ENCODE data around the gene SLIT3.

Gene SLIT3

DNA sequence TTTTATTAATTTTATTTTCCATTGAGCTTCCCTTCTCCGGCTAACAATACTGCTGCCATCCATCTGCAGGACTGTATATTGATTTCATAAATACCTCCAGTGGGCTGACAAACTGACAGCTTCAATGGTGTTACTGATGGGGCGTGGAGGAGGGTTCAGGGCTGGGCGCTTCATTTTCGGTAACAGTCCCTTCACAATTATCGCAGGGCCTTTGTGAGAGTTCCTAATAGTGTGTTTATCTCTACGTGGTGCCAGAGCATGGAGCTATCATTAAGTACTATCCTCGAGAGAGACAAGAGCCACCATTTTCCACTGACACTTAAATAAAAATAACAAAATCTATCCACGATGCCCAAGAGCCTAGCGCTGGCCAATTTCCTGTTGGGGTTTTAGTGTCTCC is 414.8 kb downstream of the SLIT3 start:
- no peaks in the 10 kb centered on the region for H3K36me3 ChIP-seq (ENCODE audit: low read length)
- no peaks in the 10 kb centered on the region for H3K27me3 ChIP-seq (ENCODE audit: low read length)
- H2AFZ ChIP-seq (ENCODE audit: low read depth, low read length, severe bottlenecking) = no peak overlapping the region
- H3K27ac ChIP-seq (ENCODE audit: low read depth, low read length) = no peak overlapping the region
- no peak overlapping the region for H3K9ac ChIP-seq (ENCODE audit: low read length)
- H3K4me2 ChIP-seq (ENCODE audit: low read depth, low read length, poor library complexity, severe bottlenecking) = no peak overlapping the region
- no peaks in the 10 kb centered on the region for H3K79me2 ChIP-seq (ENCODE audit: insufficient read depth, low read length)
- no peaks in the 10 kb centered on the region for H3F3A ChIP-seq (ENCODE audit: insufficient read depth)
- H4K20me1 ChIP-seq (ENCODE audit: low read depth, low read length) = no peaks in the 10 kb centered on the region
- TF ChIP-seq, protein P1, sequence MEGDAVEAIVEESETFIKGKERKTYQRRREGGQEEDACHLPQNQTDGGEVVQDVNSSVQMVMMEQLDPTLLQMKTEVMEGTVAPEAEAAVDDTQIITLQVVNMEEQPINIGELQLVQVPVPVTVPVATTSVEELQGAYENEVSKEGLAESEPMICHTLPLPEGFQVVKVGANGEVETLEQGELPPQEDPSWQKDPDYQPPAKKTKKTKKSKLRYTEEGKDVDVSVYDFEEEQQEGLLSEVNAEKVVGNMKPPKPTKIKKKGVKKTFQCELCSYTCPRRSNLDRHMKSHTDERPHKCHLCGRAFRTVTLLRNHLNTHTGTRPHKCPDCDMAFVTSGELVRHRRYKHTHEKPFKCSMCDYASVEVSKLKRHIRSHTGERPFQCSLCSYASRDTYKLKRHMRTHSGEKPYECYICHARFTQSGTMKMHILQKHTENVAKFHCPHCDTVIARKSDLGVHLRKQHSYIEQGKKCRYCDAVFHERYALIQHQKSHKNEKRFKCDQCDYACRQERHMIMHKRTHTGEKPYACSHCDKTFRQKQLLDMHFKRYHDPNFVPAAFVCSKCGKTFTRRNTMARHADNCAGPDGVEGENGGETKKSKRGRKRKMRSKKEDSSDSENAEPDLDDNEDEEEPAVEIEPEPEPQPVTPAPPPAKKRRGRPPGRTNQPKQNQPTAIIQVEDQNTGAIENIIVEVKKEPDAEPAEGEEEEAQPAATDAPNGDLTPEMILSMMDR (IDR thresholded peaks at IDR 0.05; ENCODE audit: insufficient read depth, low read length, poor library complexity, severe bottlenecking) = no peak
- TF ChIP-seq EZH2phosphoT487 (conservative IDR thresholded peaks at IDR 0.05; ENCODE audit: low read length) = no peak
- no peak overlapping the region for H3K4me3 ChIP-seq (ENCODE audit: insufficient read depth, low read length, poor library complexity, severe bottlenecking)
- H3K9me2 ChIP-seq (replicated peaks; ENCODE audit: insufficient read depth, low read length) = no peaks in the 10 kb centered on the region
- H3K9me3 ChIP-seq (ENCODE audit: insufficient read depth, low read length) = no peaks in the 10 kb centered on the region

DNA sequence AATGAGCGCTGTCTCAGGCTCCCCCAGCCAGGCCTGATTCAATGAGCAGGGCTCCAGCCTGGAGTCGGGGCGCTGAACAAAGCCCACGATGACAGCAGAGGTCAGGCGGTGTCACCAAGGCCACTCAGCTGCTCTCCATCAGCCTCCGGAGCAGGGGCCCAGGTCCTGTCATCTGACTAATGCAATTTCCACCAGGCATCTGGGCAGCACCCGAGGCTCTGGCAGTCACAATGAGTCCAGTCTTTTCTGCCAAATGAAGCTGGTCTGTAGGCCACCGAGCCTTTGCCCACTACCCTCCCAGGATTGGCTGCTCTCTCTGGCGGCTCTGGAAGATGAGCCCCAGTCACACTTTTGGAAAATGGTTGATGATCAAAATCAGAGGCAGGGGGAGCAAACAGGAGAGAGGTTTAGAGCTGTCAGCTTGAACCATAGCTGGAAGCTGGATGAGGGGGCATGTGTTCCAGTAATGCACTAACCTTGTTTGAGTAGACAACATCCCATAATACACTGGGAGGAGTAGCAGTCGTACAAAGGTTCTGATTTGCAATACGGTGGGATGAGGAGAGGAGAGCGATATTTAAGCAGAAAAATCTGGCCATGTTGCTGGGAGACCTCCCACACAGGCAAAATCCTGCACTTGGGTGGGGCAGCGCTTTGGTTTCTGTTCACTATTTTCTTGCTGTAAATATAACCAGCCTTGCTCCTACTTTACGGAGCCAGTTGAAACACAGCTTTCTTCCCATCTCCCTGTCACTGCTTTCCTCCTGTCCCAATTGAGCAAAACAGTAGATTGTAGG is 415.4 kb downstream of the SLIT3 start:
- no peak overlapping the region for H2AFZ ChIP-seq (ENCODE audit: low read depth, low read length, severe bottlenecking)
- TF ChIP-seq, protein P1 (IDR thresholded peaks at IDR 0.05; ENCODE audit: insufficient read depth, low read length, poor library complexity, severe bottlenecking) = no peak
- TF ChIP-seq EZH2phosphoT487 (conservative IDR thresholded peaks at IDR 0.05; ENCODE audit: low read length) = no peak
- no peak overlapping the region for H3K9ac ChIP-seq (ENCODE audit: low read length)

DNA sequence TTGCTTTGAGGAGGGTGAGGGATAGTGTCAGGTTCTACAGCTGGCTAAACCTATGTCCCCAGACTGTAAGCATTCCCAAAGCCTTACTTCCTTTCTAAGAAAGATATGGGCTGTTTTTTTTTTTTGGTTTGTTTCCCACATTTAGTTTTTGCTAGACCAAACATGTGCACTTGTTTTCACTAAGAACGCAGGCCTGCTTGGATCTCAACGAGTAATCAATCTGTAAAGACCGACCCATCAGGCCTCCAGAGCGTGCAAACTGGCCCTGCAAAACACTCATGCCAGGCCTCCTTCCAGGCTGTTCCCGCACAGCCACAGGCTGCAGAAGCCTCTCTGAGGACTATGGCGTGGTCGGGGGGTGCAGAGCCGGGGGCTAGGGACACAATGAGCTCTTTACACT is 416.9 kb downstream of the SLIT3 start:
- H3K36me3 ChIP-seq (ENCODE audit: low read length) = no peaks in the 10 kb centered on the region
- no peaks in the 10 kb centered on the region for H4K20me1 ChIP-seq (ENCODE audit: low read depth, low read length)
- no peaks in the 10 kb centered on the region for H3K27me3 ChIP-seq (ENCODE audit: low read length)
- H3K4me3 ChIP-seq (ENCODE audit: insufficient read depth, low read length, poor library complexity, severe bottlenecking) = no peak overlapping the region
- H3K9ac ChIP-seq (ENCODE audit: low read length) = no peak overlapping the region
- no peak for TF ChIP-seq EZH2phosphoT487 (conservative IDR thresholded peaks at IDR 0.05; ENCODE audit: low read length)
- TF ChIP-seq, protein P1 (IDR thresholded peaks at IDR 0.05; ENCODE audit: insufficient read depth, low read length, poor library complexity, severe bottlenecking) = no peak
- no peak overlapping the region for H2AFZ ChIP-seq (ENCODE audit: low read depth, low read length, severe bottlenecking)
- no peaks in the 10 kb centered on the region for H3F3A ChIP-seq (ENCODE audit: insufficient read depth)
- no peaks in the 10 kb centered on the region for H3K9me2 ChIP-seq (replicated peaks; ENCODE audit: insufficient read depth, low read length)
- no peak overlapping the region for H3K4me2 ChIP-seq (ENCODE audit: low read depth, low read length, poor library complexity, severe bottlenecking)
- H3K79me2 ChIP-seq (ENCODE audit: insufficient read depth, low read length) = no peaks in the 10 kb centered on the region
- no peak overlapping the region for H3K27ac ChIP-seq (ENCODE audit: low read depth, low read length)
- no peaks in the 10 kb centered on the region for H3K9me3 ChIP-seq (ENCODE audit: insufficient read depth, low read length)

More for the DNA sequence above, 415.4 kb downstream of the SLIT3 start:
- H3K9me2 ChIP-seq (replicated peaks; ENCODE audit: insufficient read depth, low read length) = no peaks in the 10 kb centered on the region
- H3F3A ChIP-seq (ENCODE audit: insufficient read depth) = no peaks in the 10 kb centered on the region
- no peak overlapping the region for H3K27ac ChIP-seq (ENCODE audit: low read depth, low read length)
- H4K20me1 ChIP-seq (ENCODE audit: low read depth, low read length) = no peaks in the 10 kb centered on the region
- no peaks in the 10 kb centered on the region for H3K9me3 ChIP-seq (ENCODE audit: insufficient read depth, low read length)
- H3K4me3 ChIP-seq (ENCODE audit: insufficient read depth, low read length, poor library complexity, severe bottlenecking) = no peak overlapping the region
- H3K27me3 ChIP-seq (ENCODE audit: low read length) = no peaks in the 10 kb centered on the region
- H3K4me2 ChIP-seq (ENCODE audit: low read depth, low read length, poor library complexity, severe bottlenecking) = no peak overlapping the region
- no peaks in the 10 kb centered on the region for H3K36me3 ChIP-seq (ENCODE audit: low read length)
- no peaks in the 10 kb centered on the region for H3K79me2 ChIP-seq (ENCODE audit: insufficient read depth, low read length)

All from SU-DHL-6 (cell line).